GM12864 (cell line): Measurements from ENCODE around the gene HOXC9.

Experiments used
- DNase-seq: peaks from one replicate; pipeline ENCODE4 v3.0.0-alpha.2; 2011; ENCODE audit warnings: low read depth
- H3K4me3 ChIP-seq: 2 replicates; pipeline ENCODE4 v1.5.1; 2011; ENCODE audit warnings: mild to moderate bottlenecking, low read depth, low read length, control low read depth
- TF ChIP-seq, protein P1 (sequence below): IDR thresholded peaks from 2 replicates; pipeline ENCODE4 v1.5.1; 2011; ENCODE audit warnings: low read depth, mild to moderate bottlenecking, moderate library complexity, low read length, control low read depth, inconsistent platforms; ENCODE audit errors: missing control alignments

Gene HOXC9

DNA sequence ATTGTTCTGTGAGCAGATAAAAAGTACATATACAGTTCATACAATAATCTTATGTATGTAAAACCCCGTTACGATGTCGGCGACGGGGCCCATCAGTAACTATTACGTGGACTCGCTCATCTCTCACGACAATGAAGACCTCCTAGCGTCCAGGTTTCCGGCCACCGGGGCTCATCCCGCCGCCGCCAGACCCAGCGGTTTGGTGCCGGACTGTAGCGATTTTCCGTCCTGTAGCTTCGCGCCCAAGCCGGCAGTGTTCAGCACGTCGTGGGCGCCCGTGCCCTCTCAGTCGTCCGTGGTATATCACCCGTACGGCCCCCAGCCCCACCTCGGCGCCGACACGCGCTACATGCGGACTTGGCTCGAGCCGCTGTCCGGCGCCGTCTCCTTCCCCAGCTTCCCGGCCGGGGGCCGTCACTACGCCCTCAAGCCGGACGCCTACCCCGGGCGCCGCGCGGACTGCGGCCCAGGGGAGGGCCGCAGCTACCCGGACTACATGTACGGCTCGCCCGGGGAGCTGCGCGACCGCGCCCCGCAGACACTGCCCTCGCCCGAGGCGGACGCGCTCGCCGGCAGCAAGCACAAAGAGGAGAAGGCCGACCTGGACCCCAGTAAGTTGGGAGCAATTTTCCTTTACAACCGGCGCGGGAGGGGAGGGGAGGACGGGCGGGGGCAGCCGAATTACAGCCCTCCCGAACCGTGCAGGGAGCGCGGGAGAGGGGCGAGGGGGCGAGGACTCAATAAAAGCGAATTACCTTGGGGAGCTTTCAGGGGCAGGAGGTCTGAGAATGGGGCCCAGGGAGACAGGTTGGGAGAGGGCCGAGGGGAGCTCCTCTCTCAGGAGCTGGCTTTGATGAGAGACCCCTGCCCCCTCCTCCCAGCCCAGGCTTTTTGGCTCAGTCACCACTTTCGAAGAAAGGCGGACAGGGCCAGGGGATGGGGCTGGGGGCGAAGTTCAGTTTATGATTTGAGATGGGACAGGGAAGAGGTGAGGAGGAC is at the start of gene HOXC9:
Gene HOXC9 (plus strand): TSS at position 46 of the 999 bp plus-strand sequence. CDS start 28 bp downstream, at position 74.
- no peak for DNase-seq
- H3K4me3 ChIP-seq: peak within 1 kb of the TSS; percentile 23
- TF ChIP-seq, protein P1, sequence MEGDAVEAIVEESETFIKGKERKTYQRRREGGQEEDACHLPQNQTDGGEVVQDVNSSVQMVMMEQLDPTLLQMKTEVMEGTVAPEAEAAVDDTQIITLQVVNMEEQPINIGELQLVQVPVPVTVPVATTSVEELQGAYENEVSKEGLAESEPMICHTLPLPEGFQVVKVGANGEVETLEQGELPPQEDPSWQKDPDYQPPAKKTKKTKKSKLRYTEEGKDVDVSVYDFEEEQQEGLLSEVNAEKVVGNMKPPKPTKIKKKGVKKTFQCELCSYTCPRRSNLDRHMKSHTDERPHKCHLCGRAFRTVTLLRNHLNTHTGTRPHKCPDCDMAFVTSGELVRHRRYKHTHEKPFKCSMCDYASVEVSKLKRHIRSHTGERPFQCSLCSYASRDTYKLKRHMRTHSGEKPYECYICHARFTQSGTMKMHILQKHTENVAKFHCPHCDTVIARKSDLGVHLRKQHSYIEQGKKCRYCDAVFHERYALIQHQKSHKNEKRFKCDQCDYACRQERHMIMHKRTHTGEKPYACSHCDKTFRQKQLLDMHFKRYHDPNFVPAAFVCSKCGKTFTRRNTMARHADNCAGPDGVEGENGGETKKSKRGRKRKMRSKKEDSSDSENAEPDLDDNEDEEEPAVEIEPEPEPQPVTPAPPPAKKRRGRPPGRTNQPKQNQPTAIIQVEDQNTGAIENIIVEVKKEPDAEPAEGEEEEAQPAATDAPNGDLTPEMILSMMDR: no peak

DNA sequence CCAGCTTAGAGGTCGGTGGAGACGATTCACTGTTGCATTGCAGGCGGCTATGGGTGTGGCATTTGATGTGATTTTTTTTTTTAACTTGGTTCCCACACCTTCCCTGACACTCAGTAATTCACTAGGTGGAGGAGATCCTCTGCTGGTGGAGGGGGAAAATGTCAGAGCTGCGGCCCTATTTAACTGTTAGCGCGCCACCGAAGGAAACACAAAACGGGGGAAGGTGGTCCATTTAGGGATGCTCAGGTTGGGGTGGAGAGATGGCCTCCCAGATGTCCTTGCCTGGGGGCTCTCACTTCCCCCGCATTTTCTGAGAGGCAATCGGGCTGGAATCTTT is 49.6 kb upstream of the HOXC9 start:
- DNase-seq: no peak
- H3K4me3 ChIP-seq: no peak overlapping the region
- TF ChIP-seq, protein P1: no peak

GRCh38 chr12:53950789-53951576 is 49.0 kb upstream of the HOXC9 start:
- TF ChIP-seq, protein P1: no peak
- DNase-seq: no peak
- no peak overlapping the region for H3K4me3 ChIP-seq

DNA sequence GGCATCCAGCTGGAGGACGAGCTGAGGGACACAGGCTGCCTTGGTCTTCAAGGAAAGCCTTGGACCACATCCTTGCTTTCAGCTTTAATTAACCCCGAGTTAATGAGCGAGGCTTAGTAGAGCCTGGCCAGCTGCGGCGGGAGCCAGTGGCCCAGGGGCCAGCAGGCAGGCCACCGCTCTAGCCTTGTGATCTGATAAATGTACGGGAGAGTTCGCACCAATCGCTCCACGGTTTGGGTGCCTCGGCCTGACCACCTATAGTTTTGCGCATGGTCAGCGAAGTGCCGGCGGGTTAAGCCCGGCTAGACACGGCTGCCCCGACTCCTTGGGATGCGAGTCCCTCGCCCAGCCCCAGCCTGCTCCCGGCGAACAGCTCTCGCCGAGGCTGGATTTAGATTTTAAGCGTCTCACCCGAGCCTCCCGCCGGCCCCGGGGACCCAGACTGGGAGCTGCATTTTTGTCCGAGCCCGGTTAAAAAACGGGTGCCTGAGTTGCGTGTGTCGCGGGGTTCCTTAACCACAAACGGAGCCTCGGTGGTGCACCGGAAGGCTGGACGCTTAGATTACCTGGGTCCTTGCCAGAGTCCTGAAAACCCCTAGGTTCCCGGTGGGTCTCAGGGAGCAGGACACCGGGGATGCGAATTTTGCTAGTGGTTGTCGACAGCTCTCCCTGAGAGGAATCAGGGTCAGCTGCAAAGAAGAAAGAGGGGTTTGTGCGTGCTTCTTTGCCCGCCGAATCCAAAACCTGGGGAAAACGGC is 48.2 kb upstream of the HOXC9 start:
- no peak for DNase-seq
- TF ChIP-seq, protein P1: no peak
- H3K4me3 ChIP-seq: no peak overlapping the region

GRCh38 chr12:53952335-53952694 is 47.6 kb upstream of the HOXC9 start:
- DNase-seq: no peak
- TF ChIP-seq, protein P1: no peak
- no peak overlapping the region for H3K4me3 ChIP-seq

DNA sequence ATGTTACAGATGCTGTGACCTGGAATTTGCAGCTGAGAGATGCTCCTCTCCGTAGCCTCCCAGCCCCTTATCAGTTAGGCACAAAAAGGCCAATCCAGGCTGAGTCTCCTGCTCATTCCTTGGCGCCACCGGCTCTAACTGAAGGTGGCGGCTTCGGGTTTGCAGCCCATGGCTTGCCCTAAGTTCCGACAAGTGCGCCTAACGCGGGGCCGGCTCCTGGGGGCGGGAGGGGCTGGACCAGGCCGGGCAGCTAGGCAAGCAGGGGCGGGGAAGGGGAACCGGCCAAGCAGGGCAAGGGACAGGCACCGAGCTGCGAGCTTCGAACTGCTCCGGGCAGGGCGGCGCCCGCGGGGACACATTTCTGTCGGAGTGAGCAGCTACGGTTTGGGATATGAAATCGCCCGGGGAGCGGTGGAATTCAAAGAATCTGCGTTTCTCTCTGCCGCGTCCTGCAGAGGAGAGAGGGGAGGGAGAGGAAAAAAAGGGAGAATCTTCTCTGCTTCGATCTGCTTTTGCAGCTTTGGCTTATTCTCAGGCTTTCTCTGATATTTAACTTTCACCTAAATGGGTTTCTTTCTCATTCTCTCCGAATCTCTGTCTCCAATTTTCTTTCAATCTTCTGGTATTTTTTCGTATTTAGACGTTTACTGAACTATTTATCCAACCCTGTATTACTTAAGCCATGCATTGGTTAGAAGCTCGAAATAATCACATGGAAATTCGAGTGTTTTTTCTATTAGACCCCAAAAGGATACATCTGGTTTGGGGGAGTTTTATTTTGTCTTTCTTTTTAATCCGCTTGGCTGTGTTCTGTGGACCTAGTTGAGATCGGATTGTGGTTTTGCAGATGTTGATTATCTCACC is 46.9 kb upstream of the HOXC9 start:
- H3K4me3 ChIP-seq: no peak overlapping the region
- TF ChIP-seq, protein P1: no peak
- no peak for DNase-seq
